Transverse colon (tissue), 4 donors: Measurements from ENCODE around the gene CD300LG. TPM values are rescaled to one million over a fixed set of nuclear protein-coding genes. Genes with fewer than 3 reads are reported as not detected.

ENCODE experiments used
- DNase-seq: peaks from one replicate; pipeline ENCODE4 v3.0.0-alpha.2; 2019
- H3K27ac ChIP-seq, 4 donors: fragments of 200-600 bp; sonication (generic); 2 replicates each; pipeline ENCODE4 v1.5.1; 2016 to 2018; ENCODE audit warnings: inconsistent platforms in 4 of 4
- H3K27me3 ChIP-seq: fragments of 200-600 bp; sonication (generic); 2 replicates; pipeline ENCODE4 v1.5.1; 2017; ENCODE audit warnings: inconsistent platforms
- H3K36me3 ChIP-seq, 4 donors: fragments of 200-600 bp; sonication (generic); 2 replicates each; pipeline ENCODE4 v1.5.1; 2017 to 2019; ENCODE audit warnings: inconsistent platforms in 4 of 4
- H3K4me1 ChIP-seq, 4 donors: fragments of 200-600 bp; sonication (generic); 2 replicates each; pipeline ENCODE4 v1.5.1; 2017 to 2020; ENCODE audit warnings: inconsistent platforms in 4 of 4
- H3K4me3 ChIP-seq, 4 donors: fragments of 200-600 bp; sonication (generic); 1 replicate in 1 of 4; 2 replicates in 3 of 4; pipeline versions ENCODE4 v1.5.1 to v1.6.1; 2017 to 2019; ENCODE audit warnings: inconsistent platforms in 4 of 4
- H3K9me3 ChIP-seq, 2 donors: fragments of 200-600 bp; sonication (generic); 2 replicates each; pipeline ENCODE4 v1.5.1; 2017 to 2019; ENCODE audit warnings: inconsistent platforms in 2 of 2
- CTCF ChIP-seq, 5 experiments: fragments of 200-600 bp in 3 of 5; fragments of 450-650 bp in 2 of 5; sonication (generic) in 3 of 5; IDR thresholded peaks; 1 replicate in 2 of 5; 2 replicates in 3 of 5; pipeline ENCODE4 v1.5.1; 2016 to 2017; ENCODE audit warnings: antibody characterized with exemption in 5 of 5, inconsistent platforms in 3 of 5, mild to moderate bottlenecking in 2 of 5, moderate library complexity in 1 of 5
- EP300 ChIP-seq: sonication (generic); formaldehyde crosslinking; IDR thresholded peaks from one replicate; pipeline ENCODE4 v1.6.1; 2017; ENCODE audit warnings: antibody characterized with exemption, low read depth
- POLR2A ChIP-seq: fragments of 450-650 bp; IDR thresholded peaks from one replicate; pipeline ENCODE4 v1.6.1; 2016; ENCODE audit warnings: antibody characterized with exemption, mild to moderate bottlenecking, moderate library complexity
- POLR2AphosphoS5 ChIP-seq, 3 donors: sonication (generic); formaldehyde crosslinking; IDR thresholded peaks; one replicate each; pipeline ENCODE4 v1.6.1; 2016; ENCODE audit warnings: antibody characterized with exemption in 3 of 3
- WGBS, 2 donors: methylation state at CpG; one replicate each; pipeline ENCODE4 v1.1.5; 2018; ENCODE audit warnings: low coverage in 1 of 2; 5-methylcytosine and 5-hydroxymethylcytosine counted together
- in situ Hi-C, 4 donors: fragments of 200-750 bp; cut with MboI; loops; one replicate each; pipeline versions ENCODE4 v1.15.0 to v1.15.1; 2017; ENCODE audit warnings: low sequenced_read_pairs in 3 of 4, low pct_ligation_motif_present in 1 of 4, low pct_unique_long_range_greater_than_20kb in 1 of 4
- intact Hi-C: fragments of 100-400 bp; cut with DNase I; formaldehyde crosslinking; loops from one replicate; pipeline ENCODE4 v1.15.1; 2023; ENCODE audit warnings: low total_unique reads
- total RNA-seq, 4 donors: library from RNA; depleted of rRNA; stranded (reverse); fragments of >200 nt; gene quantifications; one replicate each; pipeline ENCODE4 v1.1.0, GENCODE V29; 2016

Gene CD300LG
- total RNA-seq, 4 donors from 2014 or later: 0.55 to 44.5 (median 1.4) TPM; not detected in 1

- Histone ChIP-seq H3K36me3 (no peaks in the 10 kb centered on the region), H3K4me3 (no peak overlapping the region), H3K4me1 (no peaks in the 10 kb centered on the region), H3K27ac (no peak overlapping the region), H3K9me3 (no peaks in the 10 kb centered on the region), H3K27me3 (no peaks in the 10 kb centered on the region)
- in situ Hi-C loops: no loop called here
- no peak for TF ChIP-seq EP300
- no peak for TF ChIP-seq POLR2A
- TF ChIP-seq POLR2AphosphoS5 (IDR thresholded peaks at IDR 0.05): no peak
- TF ChIP-seq CTCF (IDR thresholded peaks at IDR 0.05): no peak
- no peak for DNase-seq
- intact Hi-C loops: no loop called here
- 70 to 72% methylated on average over 2 to 4 of the region's 4 CpGs for WGBS, 2 donors
Measured at GRCh38 chr17:43803758-43804157, 43.2 kb upstream of the CD300LG start.

GRCh38 chr17:43805117-43805516, 41.9 kb upstream of the CD300LG start:
- Histone ChIP-seq H3K27me3 (no peaks in the 10 kb centered on the region), H3K9me3 (no peaks in the 10 kb centered on the region), H3K4me1 (no peaks in the 10 kb centered on the region), H3K36me3 (no peaks in the 10 kb centered on the region), H3K27ac (no peak overlapping the region), H3K4me3 (no peak overlapping the region)
- intact Hi-C loops: no loop called here
- DNase-seq: no peak
- in situ Hi-C loops: no loop called here
- TF ChIP-seq CTCF (IDR thresholded peaks at IDR 0.05) (no peak), POLR2AphosphoS5 (IDR thresholded peaks at IDR 0.05) (no peak), POLR2A (no peak), EP300 (no peak)

GRCh38 chr17:43808076-43808475, 38.9 kb upstream of the CD300LG start:
- no peaks in the 10 kb centered on the region for H3K27me3 ChIP-seq
- 72 to 78% methylated on average over 3 to 4 of the region's 4 CpGs for WGBS, 2 donors
- no peaks in the 10 kb centered on the region for H3K36me3 ChIP-seq
- TF ChIP-seq POLR2A (no peak), CTCF (IDR thresholded peaks at IDR 0.05) (no peak), POLR2AphosphoS5 (IDR thresholded peaks at IDR 0.05) (no peak), EP300 (no peak)
- H3K9me3 ChIP-seq: no peaks in the 10 kb centered on the region
- no peak overlapping the region for H3K4me3 ChIP-seq
- DNase-seq: no peak
- intact Hi-C loops: no loop called here
- H3K27ac ChIP-seq: no peak overlapping the region
- no peaks in the 10 kb centered on the region for H3K4me1 ChIP-seq
- in situ Hi-C loops: no loop called here

GRCh38 chr17:43809121-43809520, 37.9 kb upstream of the CD300LG start:
- in situ Hi-C loops: no loop called here
- intact Hi-C loops: no loop called here
- Histone ChIP-seq H3K36me3 (no peaks in the 10 kb centered on the region), H3K4me3 (no peak overlapping the region), H3K27me3 (no peaks in the 10 kb centered on the region), H3K4me1 (no peaks in the 10 kb centered on the region), H3K27ac (no peak overlapping the region), H3K9me3 (no peaks in the 10 kb centered on the region)
- WGBS, 2 donors: 89 to 91% methylated on average over 3 to 5 of the region's 5 CpGs
- no peak for DNase-seq
- TF ChIP-seq POLR2A: no peak
- TF ChIP-seq POLR2AphosphoS5 (IDR thresholded peaks at IDR 0.05): no peak
- TF ChIP-seq CTCF (IDR thresholded peaks at IDR 0.05): no peak
- TF ChIP-seq EP300: no peak
